Body of pancreas (tissue), 4 donors: ENCODE data around the gene SMIM35. TPM values are rescaled to one million over a fixed set of nuclear protein-coding genes. Genes with fewer than 3 reads are reported as not detected.
A peak's percentile ranks its signal among the peaks of the same experiment; 100 is the strongest.

Source experiments
- ATAC-seq: fragments of 150-250 bp; one replicate; pipeline ENCODE4 v1.9.1; 2016
- DNase-seq, 4 donors: peaks; one replicate each; pipeline ENCODE4 v3.0.0-alpha.2; 2019
- H3K27ac ChIP-seq, 4 donors: fragments of 200-600 bp; sonication (generic); 1 replicate in 3 of 4; 2 replicates in 1 of 4; pipeline versions ENCODE4 v1.5.1 to v1.6.1; 2016 to 2019; ENCODE audit warnings: mild to moderate bottlenecking in 1 of 4, mixed read lengths in 1 of 4, moderate library complexity in 1 of 4
- H3K27me3 ChIP-seq, 2 donors: fragments of 200-600 bp; sonication (generic); one replicate each; pipeline ENCODE4 v1.6.0; 2016; ENCODE audit warnings: mild to moderate bottlenecking in 1 of 2
- H3K36me3 ChIP-seq, 2 donors: fragments of 200-600 bp; sonication (generic); replicated peaks in 1 of 2; 2 replicates each; pipeline ENCODE4 v1.5.1; 2016; ENCODE audit warnings: low read depth in 2 of 2; ENCODE audit not compliant: insufficient read depth in 1 of 2
- H3K4me1 ChIP-seq: fragments of 200-600 bp; sonication (generic); one replicate; pipeline ENCODE4 v1.6.0; 2016
- H3K4me3 ChIP-seq, 2 donors: fragments of 200-600 bp; sonication (generic); 1 replicate in 1 of 2; 2 replicates in 1 of 2; pipeline ENCODE4 v1.5.1; 2016 to 2019
- H3K9me3 ChIP-seq, 3 donors: fragments of 200-600 bp; sonication (generic); 1 replicate in 2 of 3; 2 replicates in 1 of 3; pipeline ENCODE4 v1.5.1; 2016
- POLR2A ChIP-seq, 3 donors: fragments of 450-650 bp; IDR thresholded peaks; one replicate each; pipeline ENCODE4 v1.6.1; 2016; ENCODE audit warnings: antibody characterized with exemption in 3 of 3, mild to moderate bottlenecking in 2 of 3
- WGBS, 2 donors: methylation state at CpG; one replicate each; pipeline ENCODE4 v1.1.5; 2017; 5-methylcytosine and 5-hydroxymethylcytosine counted together
- intact Hi-C: fragments of 100-400 bp; cut with DNase I; formaldehyde crosslinking; loops from one replicate; pipeline ENCODE4 v1.15.1; 2023
- total RNA-seq, 2 donors: library from RNA; depleted of rRNA; stranded (reverse); fragments of >200 nt; gene quantifications; one replicate each; pipeline ENCODE4 v1.1.0, GENCODE V29; 2016
- TF ChIP-seq, protein P1 (sequence below), 7 experiments: fragments of 450-650 bp in 4 of 7; fragments of 200-600 bp in 3 of 7; sonication (generic) in 3 of 7; IDR thresholded peaks; one replicate each; pipeline ENCODE4 v1.5.1; 2016 to 2019; ENCODE audit warnings: antibody characterized with exemption in 7 of 7

SMIM35 gene
- total RNA-seq, 2 donors from 2014 or later, result not detected

- DNase-seq, result peak in 1 of 4 donors; percentile 45
- no peaks in the 10 kb centered on the region for H3K9me3 ChIP-seq
- ATAC-seq, result no peak
- H3K27ac ChIP-seq, result no peak overlapping the region
- no peaks in the 10 kb centered on the region for H3K36me3 ChIP-seq
- H3K27me3 ChIP-seq, result no peaks in the 10 kb centered on the region
- intact Hi-C loops, result no loop called here
- no peak overlapping the region for H3K4me3 ChIP-seq
- no peak for TF ChIP-seq POLR2A (IDR thresholded peaks at IDR 0.05)
- TF ChIP-seq, protein P1, sequence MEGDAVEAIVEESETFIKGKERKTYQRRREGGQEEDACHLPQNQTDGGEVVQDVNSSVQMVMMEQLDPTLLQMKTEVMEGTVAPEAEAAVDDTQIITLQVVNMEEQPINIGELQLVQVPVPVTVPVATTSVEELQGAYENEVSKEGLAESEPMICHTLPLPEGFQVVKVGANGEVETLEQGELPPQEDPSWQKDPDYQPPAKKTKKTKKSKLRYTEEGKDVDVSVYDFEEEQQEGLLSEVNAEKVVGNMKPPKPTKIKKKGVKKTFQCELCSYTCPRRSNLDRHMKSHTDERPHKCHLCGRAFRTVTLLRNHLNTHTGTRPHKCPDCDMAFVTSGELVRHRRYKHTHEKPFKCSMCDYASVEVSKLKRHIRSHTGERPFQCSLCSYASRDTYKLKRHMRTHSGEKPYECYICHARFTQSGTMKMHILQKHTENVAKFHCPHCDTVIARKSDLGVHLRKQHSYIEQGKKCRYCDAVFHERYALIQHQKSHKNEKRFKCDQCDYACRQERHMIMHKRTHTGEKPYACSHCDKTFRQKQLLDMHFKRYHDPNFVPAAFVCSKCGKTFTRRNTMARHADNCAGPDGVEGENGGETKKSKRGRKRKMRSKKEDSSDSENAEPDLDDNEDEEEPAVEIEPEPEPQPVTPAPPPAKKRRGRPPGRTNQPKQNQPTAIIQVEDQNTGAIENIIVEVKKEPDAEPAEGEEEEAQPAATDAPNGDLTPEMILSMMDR (IDR thresholded peaks at IDR 0.05), result no peak
- H3K4me1 ChIP-seq, result no peaks in the 10 kb centered on the region
- WGBS, 2 donors, result 62 to 73% methylated on average over 4 of the region's 4 CpGs
Observed at GRCh38 chr11:118088531-118088930, 1.8 kb upstream of the SMIM35 start.

- no peaks in the 10 kb centered on the region for H3K27me3 ChIP-seq
- H3K4me1 ChIP-seq, result no peaks in the 10 kb centered on the region
- 76 to 91% methylated on average over 6 of the region's 6 CpGs for WGBS, 2 donors
- H3K4me3 ChIP-seq, result no peak overlapping the region
- no peak for ATAC-seq
- no peaks in the 10 kb centered on the region for H3K36me3 ChIP-seq
- no peak for DNase-seq
- H3K9me3 ChIP-seq, result no peaks in the 10 kb centered on the region
- intact Hi-C loops, result no loop called here
- H3K27ac ChIP-seq, result no peak overlapping the region
- TF ChIP-seq, protein P1 (IDR thresholded peaks at IDR 0.05), result no peak
- TF ChIP-seq POLR2A (IDR thresholded peaks at IDR 0.05), result no peak
Observed at GRCh38 chr11:118087931-118088330, 1.2 kb upstream of the SMIM35 start.

DNA sequence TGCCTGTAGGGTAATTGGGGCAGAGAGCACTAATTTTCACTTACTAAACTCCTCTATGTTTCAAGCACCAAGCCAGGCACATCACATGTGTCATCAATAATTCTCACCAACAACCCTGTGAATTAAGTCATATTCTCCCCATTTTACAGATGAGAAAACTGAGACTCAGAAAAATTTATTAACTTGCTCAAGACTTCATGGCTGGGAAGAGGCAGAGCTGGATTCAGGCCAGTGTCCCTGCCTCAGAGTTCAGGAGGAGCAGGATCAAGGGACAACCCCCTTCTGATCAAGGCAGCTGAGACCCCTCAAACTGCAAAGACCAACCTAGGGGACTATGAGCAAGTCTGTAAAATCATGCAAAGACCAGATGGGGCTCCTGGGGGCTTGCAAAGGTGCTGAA, 2.1 kb downstream of the SMIM35 start:
- Histone ChIP-seq H3K36me3 (no peaks in the 10 kb centered on the region), H3K9me3 (no peaks in the 10 kb centered on the region), H3K4me3 (no peak overlapping the region), H3K27me3 (no peaks in the 10 kb centered on the region), H3K4me1 (no peaks in the 10 kb centered on the region), H3K27ac (no peak overlapping the region)
- DNase-seq (no peak), ATAC-seq (no peak)
- intact Hi-C loops, result no loop called here
- no peak for TF ChIP-seq POLR2A (IDR thresholded peaks at IDR 0.05)
- TF ChIP-seq, protein P1 (IDR thresholded peaks at IDR 0.05), result no peak

GRCh38 chr11:118084247-118084646, 2.5 kb downstream of the SMIM35 start:
- WGBS, 2 donors, result 31 to 38% methylated on average over 4 of the region's 4 CpGs

More at GRCh38 chr11:118084247-118084646, 2.5 kb downstream of the SMIM35 start:
- no peaks in the 10 kb centered on the region for H3K9me3 ChIP-seq
- TF ChIP-seq, protein P1 (IDR thresholded peaks at IDR 0.05), result no peak
- TF ChIP-seq POLR2A (IDR thresholded peaks at IDR 0.05), result no peak
- ATAC-seq (no peak), DNase-seq (no peak)
- H3K27ac ChIP-seq, result no peak overlapping the region
- H3K36me3 ChIP-seq, result no peaks in the 10 kb centered on the region
- intact Hi-C loops, result no loop called here
- no peaks in the 10 kb centered on the region for H3K4me1 ChIP-seq
- H3K27me3 ChIP-seq, result no peaks in the 10 kb centered on the region
- no peak overlapping the region for H3K4me3 ChIP-seq
